Measurements from ENCODE around the gene FMO1.
"Not testable (repeated sequence)": the region's sequence is repeated elsewhere in the genome, so short reads cannot be mapped to it uniquely, and the experiment has no call there.

DNA sequence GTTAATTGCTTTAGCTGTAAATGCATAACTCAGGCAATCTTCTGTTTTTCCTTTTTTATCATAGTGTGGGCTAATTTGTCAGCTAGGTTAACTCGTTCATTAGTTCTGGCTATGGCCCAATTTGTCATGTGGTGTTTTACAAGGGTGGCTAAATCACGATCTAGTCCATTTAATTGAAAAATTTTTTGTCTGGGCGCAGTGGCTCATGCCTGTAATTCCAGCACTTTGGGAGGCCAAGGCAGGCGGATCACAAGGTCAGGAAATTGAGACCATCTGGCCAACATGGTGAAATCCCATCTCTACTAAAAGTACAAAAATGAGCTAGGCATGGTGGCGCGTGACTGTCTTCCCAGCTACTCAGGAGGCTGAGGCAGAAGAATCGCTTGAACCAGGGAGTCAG lies 47.1 kb downstream of the FMO1 start:
- TF ChIP-seq, protein P1, sequence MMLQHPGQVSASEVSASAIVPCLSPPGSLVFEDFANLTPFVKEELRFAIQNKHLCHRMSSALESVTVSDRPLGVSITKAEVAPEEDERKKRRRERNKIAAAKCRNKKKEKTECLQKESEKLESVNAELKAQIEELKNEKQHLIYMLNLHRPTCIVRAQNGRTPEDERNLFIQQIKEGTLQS (IDR thresholded peaks at IDR 0.05; ENCODE audit: borderline replicate concordance, extremely low read depth, low read depth, low read length): not testable (repeated sequence)
- TF ChIP-seq TAF1 (IDR thresholded peaks at IDR 0.05; ENCODE audit: borderline replicate concordance, low read depth, low read length); POLR2AphosphoS5 (IDR thresholded peaks at IDR 0.05; ENCODE audit: low read length); CEBPB (IDR thresholded peaks at IDR 0.05; ENCODE audit: borderline replicate concordance in 1 of 2, low read depth in 2 of 2, low read length in 2 of 2): not testable (repeated sequence)
